H1 (cell line): Measurements from ENCODE around the gene RS1. TPM values are rescaled to one million over a fixed set of nuclear protein-coding genes. Genes with fewer than 3 reads are reported as not detected.

Source experiments
- CTCF ChIA-PET: fragments of 300-600 bp; sonication (Branson Sonifier 250); formaldehyde crosslinking; loops from one replicate; lab custom pipeline; 2021; ENCODE audit not compliant: partially characterized antibody; lab: Charles Lee
- POLR2A ChIA-PET: fragments of 300-600 bp; sonication (Branson Sonifier 250); formaldehyde crosslinking; loops from one replicate; lab custom pipeline; 2021; ENCODE audit warnings: inconsistent platforms; ENCODE audit not compliant: partially characterized antibody; lab: Charles Lee
- DNase-seq, 2 experiments: peaks; one replicate each; pipeline versions ENCODE4 v3.0.0 to v3.0.0-alpha.2; 2010 to 2022; ENCODE audit warnings: low spot score in 2 of 2, low read depth in 1 of 2, mixed read lengths in 1 of 2
- FAIRE-seq: peaks from 2 replicates; lab custom pipeline; 2011; peaks lifted over from hg19 to GRCh38; lab: Jason Lieb, UNC
- H2AFZ ChIP-seq: 2 replicates; pipeline ENCODE4 v1.8.1; 2012; ENCODE audit warnings: low read length, inconsistent platforms
- H2AK5ac ChIP-seq: 2 replicates; pipeline ENCODE4 v1.6.1; 2013; ENCODE audit warnings: low read depth, low read length
- H2BK120ac ChIP-seq: replicated peaks from 2 replicates; pipeline ENCODE3; 2013; ENCODE audit warnings: low read depth, low read length, inconsistent platforms
- H2BK12ac ChIP-seq: 2 replicates; pipeline ENCODE4 v1.6.1; 2013; ENCODE audit warnings: low read depth, low read length
- H2BK15ac ChIP-seq: 2 replicates; pipeline ENCODE4 v1.6.1; 2013; ENCODE audit warnings: low read length
- H2BK20ac ChIP-seq: 2 replicates; pipeline ENCODE4 v1.6.1; 2013; ENCODE audit warnings: low read length
- H2BK5ac ChIP-seq: 2 replicates; pipeline ENCODE4 v1.6.1; 2013; ENCODE audit warnings: low read depth, low read length
- H3K14ac ChIP-seq: 2 replicates; pipeline ENCODE4 v1.6.1; 2013; ENCODE audit warnings: inconsistent platforms; ENCODE audit not compliant: insufficient read length
- H3K18ac ChIP-seq: 2 replicates; pipeline ENCODE4 v1.6.1; 2013; ENCODE audit warnings: low read length; ENCODE audit errors: extremely low read depth
- H3K23ac ChIP-seq: 2 replicates; pipeline ENCODE4 v1.6.1; 2013; ENCODE audit warnings: inconsistent platforms; ENCODE audit not compliant: insufficient read length
- H3K23me2 ChIP-seq: 2 replicates; pipeline ENCODE4 v1.6.1; 2013; ENCODE audit warnings: low read depth, low read length
- H3K27ac ChIP-seq: 2 replicates; pipeline ENCODE4 v1.6.1; 2011; ENCODE audit warnings: low read depth, low read length, inconsistent platforms
- H3K27me3 ChIP-seq, 4 experiments: replicated peaks in 1 of 4; 1 replicate in 1 of 4; 2 replicates in 3 of 4; pipeline versions ENCODE4 v1.6.1 to v1.8.1; 2011 to 2013; ENCODE audit warnings: low read length in 3 of 4, mild to moderate bottlenecking in 3 of 4, inconsistent platforms in 2 of 4, mixed read lengths in 2 of 4, moderate library complexity in 1 of 4; ENCODE audit not compliant: control insufficient read depth in 3 of 4, insufficient read depth in 3 of 4; ENCODE audit errors: extremely low read depth in 1 of 4
- H3K36me3 ChIP-seq, 4 experiments: 2 replicates each; pipeline versions ENCODE4 v1.6.1 to v1.8.1; 2011 to 2013; ENCODE audit warnings: mild to moderate bottlenecking in 4 of 4, low read length in 3 of 4, moderate library complexity in 2 of 4, control low read depth in 1 of 4, inconsistent platforms in 1 of 4; ENCODE audit not compliant: insufficient read depth in 4 of 4, control insufficient read depth in 2 of 4
- H3K4ac ChIP-seq: replicated peaks from 2 replicates; pipeline ENCODE3; 2013; ENCODE audit warnings: low read length, low read depth, mixed read lengths, inconsistent platforms; ENCODE audit not compliant: insufficient read length
- H3K4me1 ChIP-seq, 4 experiments: replicated peaks in 1 of 4; 1 replicate in 1 of 4; 2 replicates in 3 of 4; pipeline versions ENCODE4 v1.6.1 to v1.8.1; 2011 to 2013; ENCODE audit warnings: low read length in 3 of 4, inconsistent platforms in 2 of 4, mixed read lengths in 1 of 4; ENCODE audit not compliant: insufficient read depth in 4 of 4, control insufficient read depth in 3 of 4
- H3K4me2 ChIP-seq, 2 experiments: 2 replicates each; pipeline versions ENCODE4 v1.6.1 to v1.8.1; 2011 to 2013; ENCODE audit warnings: low read depth in 2 of 2, low read length in 2 of 2, control low read depth in 1 of 2, inconsistent platforms in 1 of 2, mild to moderate bottlenecking in 1 of 2; ENCODE audit not compliant: insufficient read depth in 1 of 2
- H3K4me3 ChIP-seq, 4 experiments: fragments of 200-600, 300-600 bp in 1 of 4; sonication (generic), shearing (Covaris generic), sonication (Bioruptor Twin) in 1 of 4; 2 replicates each; pipeline versions ENCODE4 v1.5.1 to v1.8.1; 2011 to 2016; ENCODE audit warnings: low read length in 4 of 4, low read depth in 3 of 4, control low read depth in 2 of 4, inconsistent platforms in 2 of 4, mild to moderate bottlenecking in 2 of 4, mixed read lengths in 1 of 4, moderate library complexity in 1 of 4; ENCODE audit not compliant: insufficient read depth in 2 of 4; ENCODE audit errors: extremely low read depth in 1 of 4
- H3K56ac ChIP-seq: replicated peaks from 2 replicates; pipeline ENCODE3; 2013; ENCODE audit warnings: low read depth, mild to moderate bottlenecking, mixed read lengths, low read length, inconsistent platforms; ENCODE audit not compliant: insufficient read length
- H3K79me1 ChIP-seq: 2 replicates; pipeline ENCODE4 v1.6.1; 2013; ENCODE audit warnings: low read depth, low read length, control low read depth
- H3K79me2 ChIP-seq, 2 experiments: 2 replicates each; pipeline versions ENCODE4 v1.6.1 to v1.8.1; 2012 to 2013; ENCODE audit warnings: low read length in 2 of 2, mild to moderate bottlenecking in 2 of 2, inconsistent platforms in 1 of 2; ENCODE audit not compliant: insufficient read depth in 2 of 2, control insufficient read depth in 1 of 2
- H3K9ac ChIP-seq, 4 experiments: replicated peaks in 1 of 4; 1 replicate in 1 of 4; 2 replicates in 3 of 4; pipeline versions ENCODE4 v1.6.1 to v1.8.1; 2011 to 2013; ENCODE audit warnings: low read depth in 3 of 4, low read length in 3 of 4, control low read depth in 2 of 4, mild to moderate bottlenecking in 2 of 4, moderate library complexity in 2 of 4, inconsistent platforms in 1 of 4; ENCODE audit errors: extremely low read depth in 1 of 4
- H3K9me3 ChIP-seq, 2 experiments: 2 replicates each; pipeline versions ENCODE4 v1.6.1 to v1.8.1; 2012 to 2013; ENCODE audit warnings: mild to moderate bottlenecking in 2 of 2, moderate library complexity in 2 of 2, control low read depth in 1 of 2, inconsistent platforms in 1 of 2, low read depth in 1 of 2, low read length in 1 of 2, mixed read lengths in 1 of 2; ENCODE audit not compliant: insufficient read depth in 2 of 2
- H4K20me1 ChIP-seq, 2 experiments: replicated peaks in 1 of 2; 2 replicates each; pipeline versions ENCODE3 to v1.8.1; 2011 to 2013; ENCODE audit warnings: inconsistent platforms in 2 of 2, low read length in 2 of 2, mild to moderate bottlenecking in 1 of 2; ENCODE audit not compliant: insufficient read depth in 2 of 2, control insufficient read depth in 1 of 2
- H4K5ac ChIP-seq: 2 replicates; pipeline ENCODE4 v1.6.1; 2013; ENCODE audit warnings: low read length, low read depth, mixed read lengths, inconsistent platforms; ENCODE audit not compliant: insufficient read length
- H4K8ac ChIP-seq: 2 replicates; pipeline ENCODE4 v1.8.0; 2013; ENCODE audit warnings: mild to moderate bottlenecking, moderate library complexity, low read length, inconsistent platforms; ENCODE audit not compliant: insufficient read depth; ENCODE audit errors: extremely low read depth
- H4K91ac ChIP-seq: replicated peaks from 2 replicates; pipeline ENCODE3; 2013; ENCODE audit warnings: low read length, mixed read lengths, inconsistent platforms; ENCODE audit not compliant: insufficient read length
- BRCA1 ChIP-seq: IDR thresholded peaks from 2 replicates; pipeline ENCODE4 v1.6.1; 2012; ENCODE audit warnings: low read depth, low read length, improper control_type of control experiment
- GABPA ChIP-seq: IDR thresholded peaks from 2 replicates; pipeline ENCODE4 v1.6.1; 2011; ENCODE audit warnings: mild to moderate bottlenecking, low read length, moderate library complexity, borderline replicate concordance; ENCODE audit not compliant: insufficient read depth
- KDM4A ChIP-seq: IDR thresholded peaks from one replicate; pipeline ENCODE4 v1.7.1; 2012; ENCODE audit warnings: low read depth, mild to moderate bottlenecking, moderate library complexity, low read length, inconsistent platforms; ENCODE audit not compliant: severe bottlenecking
- KDM5A ChIP-seq: fragments of 200-600 bp; IDR thresholded peaks from 2 replicates; pipeline ENCODE4 v1.7.1; 2012; ENCODE audit warnings: mild to moderate bottlenecking, low read length, inconsistent platforms, mixed read lengths
- POLR2A ChIP-seq, 2 experiments: IDR thresholded peaks; 1 replicate in 1 of 2; 2 replicates in 1 of 2; pipeline ENCODE4 v1.6.1; 2011; ENCODE audit warnings: low read depth in 2 of 2, low read length in 2 of 2, mild to moderate bottlenecking in 2 of 2; ENCODE audit errors: control extremely low read depth in 1 of 2
- RBBP5 ChIP-seq: IDR thresholded peaks from 2 replicates; pipeline ENCODE4 v1.7.1; 2012; ENCODE audit warnings: low read depth, mild to moderate bottlenecking, inconsistent platforms, low read length, moderate library complexity, borderline replicate concordance
- RFX5 ChIP-seq: IDR thresholded peaks from 2 replicates; pipeline ENCODE4 v1.6.1; 2011; ENCODE audit warnings: low read depth, low read length, improper control_type of control experiment, borderline replicate concordance
- SIRT6 ChIP-seq: IDR thresholded peaks from one replicate; pipeline ENCODE4 v1.7.1; 2012; ENCODE audit warnings: low read length, inconsistent platforms
- ZNF274 ChIP-seq: IDR thresholded peaks from 2 replicates; pipeline ENCODE4 v1.7.0; 2012; ENCODE audit warnings: low read length, borderline replicate concordance; ENCODE audit errors: extremely low read depth
- WGBS, 2 experiments: shearing (Covaris generic) in 1 of 2; methylation state at CpG; one replicate each; pipeline versions ENCODE4 v1.1.6 to v1.1.7; 2013 to 2015; ENCODE audit warnings: low lambda C conversion rate in 2 of 2, mixed read lengths in 2 of 2, inconsistent platforms in 1 of 2, low coverage in 1 of 2, missing lambda C conversion rate in 1 of 2; ENCODE audit not compliant: insufficient replicate concordance in 2 of 2, insufficient coverage in 1 of 2, insufficient read length in 1 of 2; ENCODE audit errors: extremely low coverage in 1 of 2, missing lambda C conversion rate in 1 of 2; 5-methylcytosine and 5-hydroxymethylcytosine counted together
- polyA plus RNA-seq, 7 experiments: library from polyadenylated mRNA; depleted of rRNA in 3 of 7; stranded (reverse) in 5 of 7; unstranded in 2 of 7; fragments of >200 nt in 5 of 7; fragments of 200-250 nt in 2 of 7; gene quantifications; 1 replicate in 5 of 7; 2 replicates in 1 of 7; 4 replicates in 1 of 7; pipeline versions ENCODE4 v1.2.1 to v1.2.3, GENCODE V29; 2011 to 2013; ENCODE audit warnings: missing spikeins in 2 of 7, mixed read lengths in 2 of 7
- total RNA-seq: library from RNA; stranded (reverse); fragmentation: NEBNext Ultra II Directional; extraction: Animal tissue kit (Norgen Biotek cat#: 25700); gene quantifications from 2 replicates; pipeline ENCODE4 v1.2.1, GENCODE V29; 2021
- TF ChIP-seq, protein P1 (sequence below): IDR thresholded peaks from 2 replicates; pipeline ENCODE4 v1.6.1; 2011; ENCODE audit warnings: low read depth, mild to moderate bottlenecking, low read length; ENCODE audit not compliant: insufficient read depth

RS1 gene
- total and polyA plus RNA-seq, 2 of the 8 experiments (the other 6 are each of a cell fraction or from before 2014, with no cell fraction given), result 0.03 TPM; not detected in 1

DNA sequence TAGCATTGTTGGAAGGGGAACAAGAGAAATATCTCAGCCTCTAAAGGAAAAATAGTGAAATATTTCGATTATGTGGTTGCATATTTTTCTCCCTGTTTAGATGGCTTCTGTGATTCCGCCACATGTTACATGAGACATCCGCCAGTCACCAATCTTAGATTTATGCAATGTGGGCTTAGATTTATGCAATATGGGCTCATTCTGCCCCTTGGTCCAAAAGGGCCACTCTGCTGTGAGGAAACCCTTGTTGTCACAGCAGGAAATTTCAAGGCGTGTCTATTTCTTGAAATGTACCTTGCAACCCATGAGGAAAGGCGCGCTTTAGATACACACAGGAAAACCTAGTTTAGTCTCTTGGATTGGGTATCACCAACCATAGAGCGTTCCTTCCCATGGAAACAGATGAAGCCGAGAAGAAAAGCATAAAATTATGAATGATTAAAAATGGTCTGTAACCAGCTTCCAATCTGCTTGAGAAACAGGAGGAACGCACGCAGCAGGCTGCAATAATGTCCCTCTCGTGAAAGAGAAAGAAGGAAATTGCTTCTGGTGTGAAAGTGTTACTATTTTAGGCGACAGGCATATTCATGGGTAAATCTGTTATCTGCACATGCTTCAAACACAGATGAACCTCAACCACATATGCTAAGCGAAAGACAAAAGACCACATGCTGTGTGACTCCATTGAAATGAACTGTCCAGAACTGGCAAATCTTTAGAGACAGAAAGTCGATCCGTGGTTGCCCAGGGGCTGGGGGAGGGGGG is 3.7 kb downstream of the RS1 start:
- no peak for DNase-seq
- H2BK20ac ChIP-seq, result no peak overlapping the region
- no peak overlapping the region for H2AFZ ChIP-seq
- no peak overlapping the region for H3K23ac ChIP-seq
- ChIA-PET POLR2A (no interaction called here), CTCF (no interaction called here)
- no peak overlapping the region for H2BK5ac ChIP-seq
- H3K79me2 ChIP-seq, result no peaks in the 10 kb centered on the region
- H2BK12ac ChIP-seq, result no peak overlapping the region
- H3K4me3 ChIP-seq, result no peak overlapping the region
- no peak overlapping the region for H3K4me2 ChIP-seq
- no peak overlapping the region for H2BK120ac ChIP-seq
- no peak overlapping the region for H4K91ac ChIP-seq
- no peak overlapping the region for H4K8ac ChIP-seq
- no peak overlapping the region for H2AK5ac ChIP-seq
- H3K14ac ChIP-seq, result no peak overlapping the region
- 86% methylated on average over 13 of the region's 15 CpGs; no CpG with 5 or more reads in 1 of the 2 experiments for WGBS, 2 experiments
- H4K20me1 ChIP-seq, result no peaks in the 10 kb centered on the region
- H3K18ac ChIP-seq, result no peak overlapping the region
- no peaks in the 10 kb centered on the region for H3K27me3 ChIP-seq
- no peak overlapping the region for H3K9ac ChIP-seq
- no peak overlapping the region for H3K27ac ChIP-seq
- H3K4me1 ChIP-seq, result no peaks in the 10 kb centered on the region
- H3K79me1 ChIP-seq, result no peaks in the 10 kb centered on the region
- H2BK15ac ChIP-seq, result no peak overlapping the region
- H3K4ac ChIP-seq, result no peak overlapping the region
- no peak overlapping the region for H3K56ac ChIP-seq
- H4K5ac ChIP-seq, result no peak overlapping the region
- H3K9me3 ChIP-seq, result no peaks in the 10 kb centered on the region
- no peak for FAIRE-seq
- H3K36me3 ChIP-seq, result no peaks in the 10 kb centered on the region
- H3K23me2 ChIP-seq, result no peaks in the 10 kb centered on the region
- TF ChIP-seq BRCA1 (no peak), KDM4A (no peak), SIRT6 (no peak), RBBP5 (no peak), GABPA (no peak), KDM5A (no peak), POLR2A (IDR thresholded peaks at IDR 0.05; ENCODE audit: control extremely low read depth in 1 of 2, low read depth in 2 of 2, low read length in 2 of 2) (no peak), RFX5 (no peak), ZNF274 (no peak)
- TF ChIP-seq, protein P1, sequence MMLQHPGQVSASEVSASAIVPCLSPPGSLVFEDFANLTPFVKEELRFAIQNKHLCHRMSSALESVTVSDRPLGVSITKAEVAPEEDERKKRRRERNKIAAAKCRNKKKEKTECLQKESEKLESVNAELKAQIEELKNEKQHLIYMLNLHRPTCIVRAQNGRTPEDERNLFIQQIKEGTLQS, result no peak
